Activated CD4-positive, alpha-beta T cell treated with anti-CD3 and anti-CD28 coated beads, Interleukin-10, Interleukin-2, amounts not matched to agents 100 ng/mL and 50 ng/mL, durations not matched to agents 16 hours and 8 hours (primary cell): ENCODE measurements around the gene PRKAR2B.

Source experiments
- DNase-seq: peaks from one replicate; pipeline ENCODE4 v3.0.0-alpha.2; 2020

PRKAR2B gene

DNA sequence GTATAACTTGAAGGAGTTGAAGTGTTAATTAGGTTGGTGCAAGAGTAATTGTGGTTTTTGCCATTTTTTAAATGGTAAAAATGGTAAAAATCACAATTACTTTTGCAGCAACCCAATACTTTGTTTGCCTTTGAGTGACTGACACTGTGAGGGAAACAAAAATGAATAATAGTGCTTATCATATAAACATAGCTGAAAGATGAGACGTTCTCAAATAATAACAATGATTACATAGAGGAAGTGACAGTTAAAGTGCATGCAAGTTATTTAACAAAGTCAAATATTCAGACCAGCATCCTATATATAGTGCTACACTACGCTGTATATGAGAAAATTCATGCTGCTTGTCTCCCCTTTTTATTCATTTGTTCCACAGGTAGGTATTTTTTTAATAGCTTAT, 119.6 kb downstream of the PRKAR2B start:
- DNase-seq, result no peak

DNA sequence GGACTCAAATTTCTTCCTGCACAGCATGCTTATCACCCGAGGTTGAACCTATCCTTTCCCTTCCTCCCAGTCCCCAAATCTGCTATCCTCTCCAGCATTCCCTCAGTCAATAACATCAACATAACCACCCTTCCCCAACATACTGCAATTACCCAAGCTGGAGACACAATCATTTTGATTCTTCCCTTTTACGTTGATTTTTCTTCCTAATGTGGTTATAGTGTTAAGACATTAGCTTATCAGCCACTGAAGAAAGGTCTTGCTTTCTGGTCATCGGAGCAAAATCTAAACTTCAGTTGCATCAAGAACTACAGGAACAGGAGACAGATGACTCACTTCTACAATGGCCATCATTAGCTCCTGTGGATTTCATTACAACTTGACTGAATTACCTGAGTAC, 120.8 kb downstream of the PRKAR2B start:
- no peak for DNase-seq

DNA sequence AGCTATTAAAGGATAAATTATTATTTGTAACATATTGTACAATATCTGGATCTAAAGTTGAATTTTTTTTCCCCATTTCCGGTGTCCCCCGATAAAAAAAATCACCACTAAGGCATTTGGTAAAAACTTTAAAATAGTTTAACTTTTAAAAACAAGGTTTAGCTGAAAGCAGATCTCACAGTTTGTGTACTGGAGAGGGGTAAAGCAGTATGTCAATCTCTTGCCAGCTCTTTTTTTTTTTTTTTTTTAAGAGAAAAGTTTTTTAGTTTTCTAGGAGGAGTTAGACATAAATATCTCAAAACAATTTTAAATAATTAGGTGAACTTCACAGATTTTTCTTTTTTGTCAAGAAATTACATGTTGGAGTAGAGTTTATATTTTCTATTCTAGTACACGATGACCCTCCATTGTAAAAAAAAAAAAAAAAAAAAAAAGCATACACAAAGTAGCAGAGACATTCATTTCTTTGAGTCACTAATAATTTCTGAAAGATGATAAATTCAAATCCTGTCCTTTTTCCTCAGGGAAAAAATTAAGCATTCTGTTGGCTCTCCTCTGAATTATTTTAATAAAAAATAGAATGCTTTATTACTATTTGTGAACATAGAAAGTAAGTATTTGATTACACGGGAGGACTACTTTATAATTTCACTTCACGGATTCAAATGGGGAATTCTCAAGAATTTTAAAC, 122.4 kb downstream of the PRKAR2B start:
- DNase-seq, result no peak

DNA sequence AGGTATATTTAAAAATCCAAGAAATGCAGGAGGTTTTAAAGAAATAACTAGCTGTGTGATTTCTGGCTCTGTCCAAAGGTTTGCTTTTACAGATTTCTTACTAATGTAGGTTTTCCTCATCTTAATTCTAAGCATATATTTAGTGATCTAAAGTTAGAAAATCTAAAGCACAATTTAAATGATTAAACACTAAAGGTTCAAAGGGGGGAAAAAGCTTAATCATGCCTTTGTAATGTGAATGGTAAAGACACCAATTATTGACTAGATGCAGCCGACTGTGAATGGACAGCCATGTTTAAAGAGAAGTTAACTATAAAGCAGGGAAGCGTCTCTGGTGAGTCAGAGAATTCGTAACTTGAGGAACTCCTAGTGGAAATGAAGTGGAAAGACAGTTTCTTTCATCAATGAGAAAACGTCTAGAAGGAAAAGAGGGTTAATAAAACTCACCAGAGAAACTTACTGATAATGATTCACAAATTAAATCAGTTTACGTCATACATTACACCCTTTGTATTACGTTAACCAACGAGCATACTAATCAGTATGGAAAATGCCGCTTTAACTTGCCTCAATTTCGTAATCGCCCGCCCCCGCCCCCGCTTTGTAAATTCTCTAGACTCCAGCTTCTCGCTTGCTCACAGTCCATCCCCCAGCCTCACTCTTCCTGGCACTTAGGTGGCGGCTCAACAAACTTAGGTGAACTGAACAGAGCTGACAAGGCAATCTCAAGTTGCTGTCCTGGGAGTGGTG, 123.2 kb downstream of the PRKAR2B start:
- DNase-seq, result peak; percentile 38

DNA sequence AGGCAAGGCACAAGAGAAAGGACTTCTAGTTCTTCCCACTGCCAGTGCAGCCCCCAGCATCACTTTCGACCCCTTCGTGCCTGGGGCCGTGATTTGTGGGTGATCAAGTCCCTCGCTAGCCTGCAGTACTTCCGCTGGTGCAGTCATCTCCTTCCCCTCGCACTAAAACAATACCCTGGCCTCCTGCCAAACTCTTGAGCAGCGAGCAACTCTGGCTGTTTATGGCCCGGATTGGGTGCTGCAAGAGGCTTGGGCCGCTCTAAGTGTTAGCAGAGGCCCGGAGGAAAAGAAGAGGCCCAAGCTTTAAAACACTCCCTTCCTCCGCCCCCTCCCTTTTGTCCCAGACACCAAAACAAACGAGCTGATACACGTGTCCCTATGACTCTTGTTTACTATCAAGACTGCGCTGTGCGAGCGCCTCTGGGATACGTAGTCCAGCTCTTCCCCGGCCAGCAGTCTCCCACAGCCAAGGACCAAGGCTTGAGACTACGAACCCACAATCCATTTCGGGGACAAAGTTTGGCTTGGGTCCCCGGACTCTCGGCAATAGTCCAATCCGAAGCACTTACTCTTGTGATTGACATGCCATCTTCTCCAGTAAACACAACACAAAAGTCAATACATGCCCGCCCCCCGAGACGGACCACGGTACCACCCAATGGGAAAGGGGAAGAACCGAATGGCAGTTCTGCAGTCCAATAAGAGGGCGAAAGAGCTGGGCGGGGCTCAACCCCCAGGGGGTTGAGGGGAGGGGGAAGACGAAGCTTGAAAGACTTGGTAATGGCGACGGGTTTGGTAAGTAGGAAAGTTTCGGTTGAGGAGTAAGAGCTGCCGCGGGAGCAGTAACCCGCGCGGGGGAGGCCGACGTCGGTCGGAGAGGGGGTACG, 124.0 kb downstream of the PRKAR2B start, which contains the start of gene HBP1:
Gene HBP1, plus strand, starts transcription at position 771 of the 887 bp plus-strand sequence. CDS start 10,891 bp downstream, outside the sequence.
- peak; percentile 99 for DNase-seq

DNA sequence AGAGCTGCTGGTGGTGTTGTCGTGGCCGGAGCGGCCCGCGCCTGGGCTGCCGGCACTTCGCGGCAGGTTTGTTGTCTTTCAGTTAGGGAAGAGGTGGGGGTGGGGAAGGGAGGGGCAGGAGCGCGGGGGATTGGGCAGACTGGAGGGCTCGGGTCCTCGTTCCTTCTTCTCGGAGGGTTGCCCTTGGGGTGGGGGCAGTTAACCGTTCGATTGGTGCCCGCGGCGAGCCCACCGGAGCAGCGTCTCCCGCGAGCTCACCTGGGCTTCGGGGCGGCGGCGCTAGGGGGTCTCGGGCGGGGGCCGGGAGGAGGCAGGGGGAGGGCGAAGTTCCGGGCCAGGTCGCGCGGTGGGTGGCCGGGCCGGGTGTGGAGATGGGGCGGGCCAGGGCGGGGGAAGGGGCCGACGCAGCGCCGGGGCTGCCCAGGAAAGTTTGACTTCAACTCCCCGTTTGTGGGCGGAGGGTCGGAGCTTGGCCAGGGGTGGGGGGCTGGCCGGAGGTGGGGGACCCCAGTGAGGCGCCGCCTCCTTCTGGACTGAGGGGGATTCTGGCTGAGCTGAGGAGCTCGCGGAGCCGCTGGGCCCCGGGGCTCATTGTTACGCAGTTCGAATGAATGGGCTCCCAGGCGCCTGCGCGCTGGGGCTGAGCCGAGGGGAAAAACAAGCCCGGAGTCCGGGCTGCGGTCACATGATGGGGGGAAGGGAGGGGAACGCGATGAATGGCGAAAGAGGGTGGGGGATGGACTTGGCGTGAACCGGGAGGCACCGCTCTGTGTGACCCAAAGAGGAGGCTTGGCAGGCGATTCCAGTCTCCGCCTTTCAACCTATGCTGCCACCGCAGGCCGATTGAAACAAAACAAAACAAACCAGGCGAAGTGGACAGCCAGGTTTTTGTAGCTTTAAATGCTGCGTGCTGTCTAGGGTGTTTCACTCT, 124.9 kb downstream of the PRKAR2B start:
- DNase-seq, result peak; percentile 94

DNA sequence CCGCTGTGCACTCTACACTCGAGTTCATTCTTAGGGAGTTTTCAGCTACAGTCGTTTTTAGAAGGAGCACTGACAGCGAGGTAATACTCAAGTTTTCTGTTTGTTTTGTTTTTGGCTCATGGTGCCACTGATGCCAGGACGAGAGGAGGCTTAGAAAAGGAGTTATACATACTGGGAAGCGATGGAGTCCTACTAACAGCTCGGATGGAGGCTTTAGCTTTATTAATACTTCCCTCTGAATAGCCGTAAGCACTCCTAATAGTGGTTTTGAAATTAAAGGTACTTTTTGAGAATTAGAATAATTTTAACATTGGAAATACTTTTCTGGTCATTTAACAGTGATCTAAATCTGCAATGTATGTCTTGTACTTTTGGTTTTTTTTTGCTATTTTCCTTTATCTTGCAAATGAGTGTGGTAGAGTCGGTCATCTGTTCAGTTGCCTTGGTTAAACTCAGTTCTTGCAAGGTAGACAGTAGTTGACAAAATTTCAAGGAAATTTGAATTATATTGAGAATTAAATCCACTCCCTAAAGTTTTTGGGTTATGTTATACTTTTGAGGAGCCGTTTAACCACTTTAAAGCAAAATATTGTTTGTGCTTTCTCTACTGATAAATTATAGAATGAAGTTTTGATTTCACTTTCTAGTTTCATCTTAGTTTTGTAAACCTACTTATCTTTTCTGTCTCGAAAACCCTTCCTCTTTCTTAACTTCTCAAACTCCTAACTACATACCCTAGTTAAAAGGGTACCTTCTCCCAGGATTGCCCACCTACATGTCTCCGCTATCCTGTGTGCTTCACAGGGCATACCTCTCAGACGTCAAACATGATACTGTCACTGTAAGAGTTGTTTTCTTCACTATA, 125.8 kb downstream of the PRKAR2B start:
- DNase-seq, result no peak

DNA sequence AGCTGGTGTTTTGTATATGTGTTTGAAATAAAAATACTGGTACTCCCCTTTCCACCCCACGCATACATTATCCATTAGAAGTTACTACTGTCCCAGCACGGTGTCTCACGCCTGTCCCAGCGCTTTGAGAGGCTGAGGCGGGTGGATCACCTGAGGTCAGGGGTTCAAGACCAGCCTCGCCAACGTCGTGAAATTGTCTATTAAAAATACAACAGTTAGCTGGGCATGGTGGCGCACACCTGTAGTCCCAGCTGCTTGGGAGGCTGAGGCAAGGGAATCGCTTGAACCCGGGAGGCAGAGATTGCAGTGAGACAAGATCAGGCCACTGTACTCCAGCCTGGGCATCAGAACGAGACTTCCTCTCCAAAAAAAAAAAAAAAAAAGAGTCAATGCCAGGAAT, 127.0 kb downstream of the PRKAR2B start:
- no peak for DNase-seq

DNA sequence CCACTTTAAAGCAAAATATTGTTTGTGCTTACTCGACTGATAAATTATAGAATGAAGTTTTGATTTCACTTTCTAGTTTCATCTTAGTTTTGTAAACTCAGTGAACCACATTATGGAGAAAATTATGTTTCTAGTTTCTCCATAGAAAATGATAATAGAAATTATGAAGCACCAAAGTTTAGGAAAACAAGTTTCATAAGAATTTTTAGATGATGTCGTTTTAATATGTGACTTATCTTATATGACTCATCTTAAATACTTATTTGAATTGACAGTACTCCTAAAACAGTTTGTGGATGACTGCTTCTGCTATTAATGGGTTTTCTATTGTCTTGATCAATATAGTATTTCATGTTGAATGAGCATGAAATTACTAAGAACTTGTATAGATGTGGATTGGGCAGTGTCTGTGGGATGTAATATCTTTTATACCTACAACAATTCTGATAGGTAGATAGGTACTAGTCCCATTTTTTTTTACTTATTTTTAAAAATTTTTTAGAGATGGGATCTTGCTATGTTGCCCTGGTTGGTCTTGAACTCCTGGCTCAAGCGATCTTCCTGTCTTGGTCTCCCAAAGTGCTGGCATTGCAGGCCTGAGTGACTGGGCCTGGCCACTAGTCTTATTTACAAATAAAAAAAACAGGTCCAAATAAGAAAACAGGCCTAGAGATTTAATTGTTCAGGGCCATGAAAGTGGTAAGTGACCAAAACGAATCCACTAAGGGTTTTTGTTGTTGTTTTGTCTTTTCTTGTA, 127.9 kb downstream of the PRKAR2B start:
- peak; percentile 28 for DNase-seq

DNA sequence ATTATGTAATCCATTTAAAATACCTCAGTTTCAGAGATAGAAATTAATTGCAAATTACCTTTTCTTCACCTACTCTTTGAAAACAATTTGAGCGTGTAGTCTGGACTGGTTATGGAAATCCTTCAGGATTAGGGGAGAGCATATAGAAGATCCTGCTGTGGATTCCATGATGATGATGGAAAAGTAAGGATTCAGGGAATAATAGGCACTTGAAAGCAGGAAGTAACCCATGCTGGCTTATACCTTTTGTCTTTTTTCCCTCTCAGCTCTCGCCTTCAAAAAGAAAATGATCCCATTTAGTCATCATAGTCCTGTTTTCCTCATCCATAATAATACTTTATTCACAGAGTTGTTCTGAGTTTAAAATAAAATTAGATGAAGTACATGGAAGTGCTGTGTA, 128.7 kb downstream of the PRKAR2B start:
- DNase-seq, result no peak

DNA sequence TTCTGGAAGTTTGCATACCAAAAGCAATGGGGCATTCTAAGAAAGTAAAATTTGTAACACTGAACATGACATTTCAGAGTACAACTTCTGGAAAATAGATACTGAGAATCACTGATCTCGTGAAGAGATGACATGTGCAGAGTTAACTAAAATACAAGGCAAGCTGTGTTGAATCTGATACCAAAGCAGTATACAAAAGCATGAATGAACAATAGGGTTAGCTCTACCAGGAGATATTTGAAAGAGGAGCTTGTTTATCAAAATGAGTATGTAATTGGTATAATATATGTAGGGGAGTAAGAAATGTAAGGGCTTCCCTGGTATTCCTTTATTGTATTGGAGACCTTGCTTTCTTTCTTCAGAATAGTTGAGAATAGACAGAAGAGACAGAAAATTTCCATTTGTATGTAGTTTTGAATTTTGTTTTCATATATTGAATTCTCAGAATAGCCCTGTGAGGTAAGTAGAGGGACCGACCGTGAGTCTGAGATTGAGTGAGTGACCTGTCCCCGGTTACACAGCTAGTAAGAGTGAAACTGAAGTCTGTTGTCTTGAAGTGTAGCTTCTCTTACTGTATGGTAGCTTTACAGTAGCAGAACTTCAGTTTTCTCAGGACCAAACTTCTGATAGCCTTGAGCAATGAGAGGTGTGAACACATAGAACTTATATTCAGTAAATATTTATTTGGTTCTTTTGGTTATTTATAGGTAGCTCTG, 129.3 kb downstream of the PRKAR2B start:
- peak; percentile 62 for DNase-seq

DNA sequence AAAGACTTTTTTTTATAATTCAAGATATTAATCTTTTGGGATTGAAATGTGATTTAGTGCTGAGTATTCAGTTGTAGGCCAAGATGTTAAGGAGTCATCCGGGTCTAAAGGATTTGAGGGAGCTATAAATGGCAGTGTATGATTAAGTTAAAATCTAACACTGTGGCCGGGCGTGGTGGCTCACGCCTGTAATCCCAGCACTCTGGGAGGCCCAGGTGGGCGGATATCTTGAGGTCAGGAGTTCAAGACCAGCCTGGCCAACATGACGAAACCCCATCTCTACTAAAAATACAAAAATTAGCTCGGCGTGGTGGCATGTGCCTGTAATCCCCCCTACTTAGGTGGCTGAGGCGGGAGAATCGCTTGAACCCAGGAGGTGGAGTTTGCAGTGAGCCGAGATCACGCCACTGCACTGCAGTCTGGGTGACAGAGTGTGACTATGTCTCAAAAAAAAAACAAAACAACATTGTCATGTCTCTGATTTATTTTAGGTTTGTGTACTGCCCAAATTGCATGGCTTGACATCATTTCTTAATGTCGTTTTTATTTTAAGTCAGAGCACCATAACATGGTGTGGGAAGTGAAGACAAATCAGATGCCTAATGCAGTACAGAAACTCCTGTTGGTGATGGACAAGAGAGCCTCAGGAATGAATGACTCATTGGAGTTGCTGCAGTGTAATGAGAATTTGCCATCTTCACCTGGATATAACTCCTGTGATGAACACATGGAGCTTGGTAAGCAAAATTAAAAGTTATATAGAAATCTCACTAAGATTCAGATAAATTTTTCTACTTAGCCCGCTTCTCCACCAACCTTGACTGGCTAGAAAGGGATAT, 135.0 kb downstream of the PRKAR2B start:
- DNase-seq, result no peak

DNA sequence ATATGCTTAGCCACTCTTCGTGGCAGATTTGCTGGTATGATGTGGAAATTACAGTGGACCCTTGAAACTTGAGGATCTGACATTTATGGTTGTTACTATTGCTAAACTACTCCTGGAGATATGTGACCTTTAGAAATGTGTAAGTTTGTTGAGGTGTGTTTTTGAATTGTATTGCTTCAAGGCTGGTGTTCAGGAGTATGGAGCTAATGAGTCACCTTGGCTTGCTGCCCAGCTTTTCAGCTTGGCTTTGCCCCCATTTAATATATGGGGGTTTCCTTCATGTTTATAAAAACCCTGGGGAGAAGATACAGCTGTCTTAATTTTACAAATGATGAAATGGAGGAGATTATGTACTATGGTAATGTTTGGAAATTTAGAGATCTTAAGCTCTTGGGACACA, 135.9 kb downstream of the PRKAR2B start:
- peak; percentile 14 for DNase-seq

DNA sequence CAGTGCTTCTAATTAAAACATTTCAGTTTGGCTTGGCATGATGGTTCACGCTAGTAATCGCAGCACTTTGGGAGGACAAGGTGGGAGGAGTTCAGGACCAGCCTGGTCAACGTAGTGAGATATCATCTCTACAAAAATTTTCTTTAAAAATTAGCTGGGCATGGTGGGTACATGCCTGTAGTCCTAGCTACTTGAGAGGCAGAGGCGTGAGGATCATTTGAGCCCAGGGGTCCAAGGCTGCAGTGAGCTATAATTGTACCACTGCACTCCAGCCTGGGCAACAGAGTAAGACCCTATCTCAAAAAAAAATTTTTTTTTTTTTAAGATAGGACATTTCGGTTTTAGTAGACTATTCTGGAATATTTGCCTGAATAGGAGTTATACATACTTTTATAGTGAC, 136.7 kb downstream of the PRKAR2B start:
- no peak for DNase-seq

DNA sequence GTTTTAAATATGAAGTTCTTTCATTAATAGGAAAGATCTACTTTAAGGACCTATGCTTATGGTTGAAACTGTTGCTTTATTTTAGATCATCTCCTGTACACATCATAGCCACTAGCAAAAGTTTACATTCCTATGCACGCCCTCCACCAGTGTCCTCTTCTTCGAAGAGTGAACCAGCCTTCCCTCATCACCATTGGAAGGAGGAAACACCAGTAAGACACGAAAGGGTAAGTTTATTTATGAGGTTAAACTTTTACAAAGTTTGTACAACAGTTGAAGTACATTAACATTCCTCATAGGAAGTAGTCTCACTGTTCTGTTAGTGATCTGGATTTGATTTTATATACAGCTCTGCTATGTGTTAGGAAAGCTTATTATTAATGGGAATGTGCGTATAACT, 141.2 kb downstream of the PRKAR2B start:
- no peak for DNase-seq

DNA sequence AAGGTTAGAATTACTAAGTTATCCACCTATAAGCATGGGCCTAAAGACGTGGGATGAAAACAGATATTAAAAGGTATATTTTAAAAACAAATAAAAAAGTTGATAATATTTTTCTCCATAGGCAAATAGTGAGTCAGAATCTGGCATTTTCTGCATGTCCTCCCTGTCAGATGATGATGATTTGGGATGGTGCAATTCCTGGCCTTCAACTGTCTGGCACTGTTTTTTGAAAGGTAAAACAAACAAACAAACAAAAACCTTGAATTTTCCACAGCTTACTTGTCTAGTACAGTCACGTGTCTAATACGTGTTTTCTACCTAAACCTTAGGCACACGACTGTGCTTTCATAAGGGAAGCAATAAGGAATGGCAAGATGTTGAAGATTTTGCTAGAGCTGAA, 141.7 kb downstream of the PRKAR2B start:
- DNase-seq, result no peak

DNA sequence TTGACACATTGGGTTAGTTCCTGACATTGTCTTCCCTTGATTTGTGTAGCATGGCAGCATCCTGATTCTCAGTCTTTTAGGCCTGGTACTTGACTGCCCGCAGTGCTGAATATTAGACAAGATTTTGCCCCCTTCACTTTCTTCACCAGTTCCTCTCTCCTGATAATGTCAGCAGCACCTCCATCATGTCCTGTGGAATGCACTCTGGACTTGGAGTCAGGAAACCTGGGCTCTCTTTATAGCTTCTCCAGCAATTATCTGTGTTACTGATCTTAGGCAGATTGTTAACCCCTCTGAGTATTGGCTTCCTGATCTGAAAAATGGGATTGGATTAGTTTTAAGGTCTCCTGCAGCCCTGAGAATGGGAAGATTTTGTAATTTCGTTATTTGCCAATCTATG, 143.3 kb downstream of the PRKAR2B start:
- DNase-seq, result no peak

DNA sequence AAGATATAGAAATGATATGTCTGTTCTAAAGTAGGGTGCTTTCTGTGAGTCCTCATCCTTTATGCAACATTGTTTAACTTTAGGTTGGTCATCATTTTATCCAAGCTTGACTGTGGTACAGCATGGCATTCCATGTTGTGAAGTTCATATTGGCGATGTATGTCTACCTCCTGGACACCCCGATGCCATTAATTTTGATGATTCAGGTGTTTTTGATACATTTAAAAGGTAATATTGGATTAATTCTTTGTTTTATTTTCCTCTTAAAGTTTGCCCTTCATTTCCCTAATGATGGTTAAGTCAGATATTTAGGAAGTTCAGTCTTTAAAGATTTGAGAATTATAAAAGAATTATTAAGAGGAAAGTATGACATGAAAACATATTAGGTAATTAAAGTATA, 145.6 kb downstream of the PRKAR2B start:
- no peak for DNase-seq

DNA sequence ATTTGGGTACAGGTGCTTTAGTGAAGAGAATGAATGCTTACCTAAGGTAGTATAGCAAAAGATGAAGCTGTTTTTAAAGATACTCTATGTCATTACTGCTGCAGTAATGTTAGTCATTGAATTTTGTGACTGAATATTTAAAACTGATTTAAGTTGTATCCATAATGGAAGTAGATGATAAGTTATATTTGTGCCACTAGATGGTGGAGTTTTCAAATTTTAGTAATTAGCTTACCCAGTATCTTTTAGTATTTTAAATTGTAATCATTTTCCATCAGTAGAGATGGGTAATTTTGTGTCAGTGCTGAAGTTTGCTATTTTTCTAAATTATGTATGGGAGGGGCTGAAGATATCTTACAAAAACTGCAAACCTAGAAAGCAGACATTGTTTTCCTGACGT, 149.5 kb downstream of the PRKAR2B start:
- DNase-seq, result no peak
